NCI-H2081 treated with DMSO at 0.1 percent for 48 hours (cell line): Measurements from ENCODE around the gene CRISPLD2.

ENCODE experiments used
- DNase-seq: peaks from one replicate; lab custom pipeline; 2025; lab: John Stamatoyannopoulos, UW

The CRISPLD2 gene

DNA sequence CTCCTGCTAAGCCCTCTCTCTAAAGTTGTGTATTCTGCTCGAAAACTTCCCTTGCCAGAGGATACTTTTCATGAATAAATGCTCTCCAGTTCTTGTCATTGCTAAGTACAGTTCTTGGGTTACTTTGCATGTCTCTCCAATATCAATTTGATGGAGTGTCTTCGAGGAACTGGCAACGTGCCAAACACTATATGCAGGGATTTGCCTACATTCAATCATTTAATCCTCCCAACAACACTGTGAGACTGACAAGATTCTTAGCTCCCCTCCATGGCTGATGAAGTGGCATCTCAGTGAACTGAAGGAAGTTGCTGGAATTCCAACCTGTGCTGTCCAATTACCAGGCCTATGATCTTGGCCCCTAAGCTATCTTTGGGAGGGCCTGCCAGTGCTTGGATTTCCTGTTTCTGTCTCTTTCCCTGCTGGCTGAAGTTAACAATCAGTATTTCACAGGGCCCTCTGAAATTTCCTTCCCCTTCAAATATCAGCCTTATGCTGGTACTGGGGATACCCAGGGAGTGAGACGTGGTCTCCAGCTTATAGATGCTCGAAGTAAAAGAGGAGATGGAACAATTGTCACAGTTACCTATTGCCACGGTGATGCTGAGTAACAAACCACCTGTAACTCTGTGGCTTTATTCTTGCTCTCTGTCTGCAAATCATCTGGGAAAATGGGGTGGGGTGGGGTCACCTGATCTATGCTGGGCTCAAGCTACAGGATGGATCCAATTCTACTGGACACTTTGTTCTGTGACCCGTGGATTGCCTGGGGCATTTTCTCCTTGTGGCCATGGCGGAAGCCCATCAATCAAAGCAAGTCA lies 19.4 kb upstream of the CRISPLD2 start:
- no peak for DNase-seq

DNA sequence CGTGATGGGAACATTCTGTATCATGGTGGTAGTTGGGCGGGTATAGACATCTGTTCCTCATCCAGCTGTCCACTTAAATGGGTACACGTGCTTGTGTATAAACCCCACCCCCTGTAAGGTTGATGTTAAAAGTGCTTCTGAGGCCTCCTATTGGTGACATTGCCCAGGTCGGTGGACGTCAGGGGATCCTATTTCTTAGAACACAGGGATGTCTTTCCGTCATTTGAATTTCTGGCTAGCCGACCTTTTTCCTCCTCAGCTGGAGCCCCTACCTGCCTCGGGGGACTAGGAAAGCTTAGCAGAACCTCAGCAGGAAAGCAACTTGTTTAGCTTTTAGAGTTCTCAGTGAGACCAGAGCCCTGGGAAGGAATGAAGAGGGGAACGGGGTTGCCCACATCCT lies 16.6 kb upstream of the CRISPLD2 start:
- DNase-seq: no peak

DNA sequence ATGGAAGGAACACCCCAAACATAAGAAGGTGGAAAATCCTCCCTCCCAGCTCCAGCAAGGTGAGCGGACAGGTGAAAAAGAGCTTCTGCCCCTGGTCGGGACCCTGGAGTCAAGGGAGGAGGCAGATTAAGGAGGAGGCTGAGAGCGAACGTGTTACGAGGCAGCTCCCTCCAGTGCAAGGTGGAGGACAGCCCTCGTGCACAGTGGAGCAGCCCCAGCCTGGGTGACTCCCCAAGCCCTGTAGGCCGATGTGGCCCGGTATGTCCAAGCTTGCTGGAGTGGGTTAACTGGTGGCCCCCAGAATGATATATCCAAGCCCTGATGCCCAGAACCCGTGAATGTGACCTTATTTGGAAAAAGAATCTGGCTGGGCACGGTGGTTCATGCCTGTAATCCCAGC lies 15.5 kb upstream of the CRISPLD2 start:
- no peak for DNase-seq

DNA sequence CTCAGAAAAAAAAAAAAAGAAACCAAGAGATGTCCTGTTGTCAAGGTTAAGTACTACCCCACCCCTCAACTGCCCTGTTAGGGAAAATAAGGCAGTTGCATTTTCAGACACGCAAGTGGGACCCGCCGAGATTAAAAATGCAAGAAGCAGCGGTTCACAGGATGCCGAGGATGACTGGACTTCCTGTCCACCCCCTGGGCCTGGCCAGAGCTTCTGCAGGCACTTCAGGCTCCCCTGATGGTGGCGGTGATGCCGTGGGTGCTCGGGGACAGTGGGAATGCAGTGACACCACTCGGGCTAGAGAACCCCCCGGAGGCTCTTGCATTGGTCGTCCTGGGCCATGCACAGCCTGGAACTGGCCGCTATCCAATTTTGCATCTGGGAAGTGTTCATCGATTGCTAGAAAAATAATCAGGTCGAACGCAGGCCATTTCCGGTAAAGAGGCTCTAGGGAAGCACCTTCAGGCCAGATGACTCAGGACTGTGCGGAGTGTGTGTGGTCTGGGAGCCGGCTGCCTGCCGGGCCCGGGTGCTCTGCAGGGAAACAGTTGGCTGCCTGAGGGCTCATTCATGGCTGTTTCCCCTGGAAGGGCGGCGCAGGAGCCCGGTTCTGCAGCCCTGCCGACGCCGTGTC lies 13.4 kb upstream of the CRISPLD2 start:
- DNase-seq: no peak

DNA sequence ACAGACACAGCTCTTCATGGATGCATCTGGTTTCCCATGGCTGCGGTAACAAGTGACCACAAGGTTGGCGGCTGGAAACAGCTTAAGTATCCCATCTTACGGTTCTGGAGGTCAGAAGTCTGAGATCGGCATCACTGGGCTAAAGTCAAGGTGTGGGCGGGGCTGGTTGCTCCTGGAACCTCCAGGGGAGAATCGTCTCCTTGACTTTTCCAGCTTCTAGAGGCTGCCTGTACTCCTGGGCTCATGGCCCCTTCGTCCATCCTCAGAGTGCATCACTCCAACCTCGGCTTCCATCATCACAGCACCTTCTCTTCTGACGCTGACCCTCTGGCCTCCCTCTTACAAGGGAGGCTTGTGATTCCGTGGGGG lies 12.9 kb upstream of the CRISPLD2 start:
- no peak for DNase-seq

DNA sequence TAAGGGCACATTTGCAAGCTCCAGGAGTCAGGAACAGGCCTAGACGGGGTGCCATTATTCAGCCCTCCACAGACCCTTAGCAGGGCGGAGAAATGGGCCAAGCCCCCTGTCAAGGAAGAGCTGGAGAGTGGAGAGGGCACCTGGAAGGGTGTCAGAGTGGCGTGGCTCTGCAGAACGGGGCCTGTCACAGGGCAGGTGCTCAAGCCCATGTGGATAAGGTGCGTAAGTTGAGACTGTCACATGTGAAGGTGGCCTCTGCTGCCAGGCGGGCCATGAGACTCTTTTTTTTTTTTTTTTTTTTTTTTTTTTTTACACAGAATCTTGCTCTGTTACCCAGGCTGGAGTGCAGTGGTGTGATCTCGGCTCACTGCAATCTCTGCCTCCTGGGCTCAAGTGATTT lies 12.0 kb upstream of the CRISPLD2 start:
- no peak for DNase-seq

DNA sequence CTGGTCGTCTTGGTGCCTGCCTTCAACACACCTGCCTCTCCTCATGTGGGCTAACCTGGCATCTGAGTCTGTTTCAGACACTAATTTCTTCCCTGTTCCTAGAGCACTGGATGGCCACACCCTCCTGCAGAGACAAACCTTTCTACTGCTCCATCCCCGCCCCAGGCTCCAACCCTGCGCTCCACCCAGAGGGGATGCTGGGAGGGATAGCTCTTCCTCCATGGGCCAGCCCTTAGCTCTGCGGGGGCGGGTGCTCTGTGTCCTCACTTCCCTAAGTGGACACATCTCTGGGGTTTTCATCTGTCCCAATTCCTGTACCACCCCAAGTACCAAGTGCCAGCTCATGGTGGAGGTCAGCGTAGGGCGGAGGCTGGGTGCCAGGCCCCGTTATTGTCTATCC lies 11.0 kb upstream of the CRISPLD2 start:
- no peak for DNase-seq

DNA sequence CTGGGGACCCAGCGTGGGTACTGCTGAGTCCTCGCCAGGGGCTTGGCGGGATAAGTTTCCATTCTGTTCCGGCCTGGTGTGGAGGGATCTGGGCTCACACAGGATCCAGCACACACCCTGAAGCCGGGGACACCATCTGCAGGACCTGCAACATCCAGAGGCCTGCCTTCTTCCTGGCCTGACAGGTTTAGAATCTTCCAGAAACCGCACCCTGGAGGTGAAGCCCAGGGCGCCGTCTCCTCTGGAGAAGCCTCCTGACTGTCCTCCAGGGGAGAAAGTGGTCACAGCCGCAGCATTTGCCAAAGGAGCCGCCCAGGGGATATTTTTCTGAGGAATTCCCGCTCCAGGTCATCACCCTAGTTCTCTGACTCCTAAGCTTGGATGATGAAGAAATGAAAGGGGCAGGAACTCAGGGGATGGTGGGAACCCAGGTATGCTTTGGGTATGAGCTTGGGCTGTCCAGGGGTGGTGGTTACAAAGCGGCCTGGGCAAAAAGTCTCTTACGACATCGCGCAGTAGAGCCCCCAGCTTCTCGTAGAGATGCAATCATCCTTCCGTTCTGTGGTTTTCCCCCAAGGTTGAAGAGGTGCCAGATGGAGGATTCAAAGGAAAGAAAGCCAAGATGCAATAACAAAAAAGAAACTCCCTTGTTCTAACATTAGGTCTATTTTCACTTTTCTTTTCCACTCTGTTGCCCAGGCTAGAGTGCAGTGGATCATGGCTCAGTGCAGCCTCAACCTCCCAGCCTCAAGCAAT lies 9.1 kb upstream of the CRISPLD2 start:
- no peak for DNase-seq

DNA sequence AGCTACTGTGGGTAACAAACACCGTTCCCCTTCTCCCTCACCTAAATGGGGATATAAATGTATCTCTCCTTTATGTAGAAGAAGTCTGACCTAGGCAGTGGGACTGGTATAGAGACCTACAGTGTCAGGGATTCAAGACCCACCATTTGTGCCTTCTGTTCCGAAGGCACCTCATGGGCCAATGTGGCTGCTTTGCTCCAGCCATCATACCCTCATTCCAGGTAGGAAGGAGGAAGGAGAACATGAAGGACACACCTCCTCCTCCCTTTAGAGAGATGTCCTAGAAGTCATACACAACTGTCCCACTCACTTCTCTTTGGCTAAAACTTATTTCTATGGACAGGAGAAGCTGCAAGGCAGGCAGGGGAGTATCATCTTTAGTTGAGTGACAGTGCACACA lies 8.3 kb upstream of the CRISPLD2 start:
- DNase-seq: no peak

DNA sequence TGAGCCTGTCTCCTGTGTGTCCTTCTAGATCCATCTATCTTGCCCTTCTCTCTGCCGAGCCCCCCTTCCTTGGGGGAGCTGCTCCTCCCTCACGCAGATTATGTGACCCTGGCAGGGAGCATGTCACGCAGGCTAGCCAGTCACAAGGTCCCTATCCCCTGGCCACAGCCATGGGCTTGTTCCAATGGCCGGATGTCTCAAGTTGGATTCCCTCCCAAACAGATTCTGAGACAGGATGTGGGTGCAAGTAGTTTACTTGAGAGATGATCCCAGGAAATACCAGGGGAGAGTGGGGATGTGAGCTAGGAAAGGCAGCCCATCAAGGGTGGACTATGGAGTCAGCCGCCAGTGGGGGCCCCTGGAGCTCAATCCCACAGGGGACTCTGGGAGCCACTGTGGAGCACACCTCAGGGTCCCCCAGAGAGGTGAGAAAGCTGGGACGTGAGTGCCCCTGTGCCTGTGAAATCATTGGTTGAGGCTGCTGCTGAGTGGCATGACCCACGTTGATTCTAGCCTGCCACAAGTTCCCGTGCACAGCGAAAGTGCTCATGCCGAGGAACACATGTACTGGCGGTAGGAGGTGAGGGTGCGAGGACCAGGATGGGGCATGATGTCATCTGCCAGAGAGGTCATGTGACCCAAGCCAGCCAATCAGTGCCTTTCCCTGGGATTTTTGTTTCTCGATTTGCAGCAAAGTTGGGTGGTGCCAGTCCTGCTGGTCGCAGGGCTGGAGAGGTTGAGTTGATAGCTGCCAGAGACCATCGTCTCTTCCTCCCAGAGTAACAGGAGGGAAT lies 6.4 kb upstream of the CRISPLD2 start:
- no peak for DNase-seq

DNA sequence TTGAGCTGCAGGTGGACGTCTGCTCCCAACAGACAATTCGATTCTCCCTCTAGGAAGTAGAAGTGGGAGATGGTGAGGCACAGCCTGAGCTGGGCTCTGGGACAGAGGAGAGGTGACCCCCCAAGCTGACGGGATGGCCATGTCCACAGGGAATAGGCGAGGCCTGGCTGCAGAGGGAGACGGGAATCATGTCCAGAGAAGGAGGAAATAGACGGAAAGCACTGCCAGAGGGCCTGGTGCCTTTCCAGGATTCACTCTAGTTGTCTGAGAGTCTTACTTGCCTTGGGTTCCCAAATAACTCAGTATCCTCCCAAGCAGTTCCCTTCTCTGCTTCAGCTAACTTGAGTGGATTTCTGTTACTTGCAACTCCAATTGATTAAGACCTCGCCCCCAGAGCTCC lies 4.3 kb upstream of the CRISPLD2 start:
- no peak for DNase-seq

DNA sequence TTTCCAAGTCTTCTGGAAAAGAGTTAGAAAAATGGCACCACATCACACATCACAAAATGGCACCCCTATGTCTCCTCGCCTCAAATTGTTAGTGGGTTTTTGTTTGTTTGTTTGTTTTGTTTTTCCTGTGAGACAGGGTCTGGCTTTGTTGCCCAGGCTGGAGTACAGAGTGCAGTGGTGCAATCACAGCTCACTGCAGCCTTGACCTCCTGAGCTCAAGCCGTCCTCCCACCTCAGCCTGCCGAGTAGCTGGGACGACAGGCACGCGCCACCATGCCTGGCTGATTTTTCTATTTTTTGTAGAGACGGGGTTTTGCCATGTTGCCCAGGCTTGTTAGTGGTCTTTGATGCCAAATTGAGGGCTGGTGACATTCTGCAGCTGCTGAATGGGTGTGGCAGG lies 3.8 kb upstream of the CRISPLD2 start:
- DNase-seq: no peak

DNA sequence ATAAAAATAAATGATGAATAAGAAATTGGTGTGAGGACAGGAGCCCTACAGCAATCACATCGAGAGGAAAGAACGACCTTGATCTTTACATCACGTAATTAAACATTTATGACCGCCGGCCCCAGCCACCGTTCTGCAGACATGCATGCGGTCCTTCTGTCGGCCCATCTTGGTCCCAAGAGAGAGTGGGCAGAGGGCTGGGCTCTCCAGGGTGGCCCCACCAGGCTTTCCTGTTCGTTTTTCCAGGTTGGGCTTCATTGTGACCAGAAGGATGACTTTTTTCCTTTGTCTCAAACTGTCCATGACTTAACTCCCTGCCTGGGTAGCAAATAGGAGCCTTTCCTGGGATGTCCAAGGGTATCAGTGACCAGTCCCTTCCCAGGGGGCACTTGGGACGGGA lies 3.3 kb upstream of the CRISPLD2 start:
- no peak for DNase-seq

DNA sequence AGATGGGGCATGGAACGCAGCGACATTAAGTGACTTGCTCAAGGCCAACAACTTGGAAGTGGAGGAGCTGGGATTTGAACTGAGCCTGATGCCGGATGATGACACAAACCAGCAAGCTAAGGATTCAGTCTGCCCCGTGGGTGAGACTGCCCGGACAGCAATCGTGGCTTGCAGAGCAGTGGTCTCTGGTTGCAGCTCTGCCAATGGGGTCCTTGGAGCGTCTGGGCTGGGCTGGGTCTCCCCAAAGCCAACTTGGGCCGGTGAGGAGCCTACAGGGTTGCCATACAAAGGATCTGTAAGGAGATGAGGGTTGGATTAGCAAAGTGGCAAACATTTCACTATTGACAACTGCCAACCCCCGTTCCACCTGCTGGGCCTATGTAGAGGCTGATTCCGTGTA lies 2.6 kb upstream of the CRISPLD2 start:
- DNase-seq: no peak

DNA sequence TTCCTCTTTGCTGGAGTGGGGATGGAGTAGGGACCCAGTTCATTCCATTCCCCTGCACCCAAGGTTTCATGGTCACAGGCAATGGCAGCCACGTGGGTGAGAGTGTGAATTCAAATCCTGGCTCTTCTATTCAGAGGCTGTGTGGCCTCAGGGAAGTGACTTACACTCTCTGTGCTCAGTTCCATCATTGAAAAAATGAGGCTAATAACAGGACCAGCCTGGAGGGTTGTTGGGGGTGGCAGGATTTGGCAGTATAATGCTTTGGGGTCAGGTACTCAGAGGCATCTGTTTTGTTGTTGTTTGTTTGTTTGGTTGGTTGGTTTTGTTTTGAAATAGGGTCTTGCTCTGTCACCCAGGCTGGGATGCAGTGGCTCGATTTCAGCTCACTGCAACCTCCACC lies 2.2 kb upstream of the CRISPLD2 start:
- no peak for DNase-seq

DNA sequence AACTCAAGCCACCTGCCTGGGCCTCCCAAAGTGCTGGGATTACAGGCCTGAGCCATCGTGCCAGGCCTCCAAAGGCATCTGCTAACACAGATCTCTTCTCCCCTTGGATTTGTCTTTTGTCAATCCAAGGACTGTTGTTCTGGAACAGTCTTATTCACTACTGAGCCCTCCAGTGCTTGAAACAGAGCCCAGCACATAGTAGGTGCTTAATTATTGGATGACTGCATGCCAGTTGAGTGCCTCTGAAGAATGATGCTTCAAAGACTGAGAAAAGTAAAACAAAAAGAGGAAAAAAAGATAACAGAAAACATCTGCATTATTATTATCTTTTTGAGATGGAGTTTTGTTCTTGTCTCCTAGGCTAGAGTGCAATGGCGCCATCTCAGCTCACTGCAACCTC lies 1.7 kb upstream of the CRISPLD2 start:
- no peak for DNase-seq

DNA sequence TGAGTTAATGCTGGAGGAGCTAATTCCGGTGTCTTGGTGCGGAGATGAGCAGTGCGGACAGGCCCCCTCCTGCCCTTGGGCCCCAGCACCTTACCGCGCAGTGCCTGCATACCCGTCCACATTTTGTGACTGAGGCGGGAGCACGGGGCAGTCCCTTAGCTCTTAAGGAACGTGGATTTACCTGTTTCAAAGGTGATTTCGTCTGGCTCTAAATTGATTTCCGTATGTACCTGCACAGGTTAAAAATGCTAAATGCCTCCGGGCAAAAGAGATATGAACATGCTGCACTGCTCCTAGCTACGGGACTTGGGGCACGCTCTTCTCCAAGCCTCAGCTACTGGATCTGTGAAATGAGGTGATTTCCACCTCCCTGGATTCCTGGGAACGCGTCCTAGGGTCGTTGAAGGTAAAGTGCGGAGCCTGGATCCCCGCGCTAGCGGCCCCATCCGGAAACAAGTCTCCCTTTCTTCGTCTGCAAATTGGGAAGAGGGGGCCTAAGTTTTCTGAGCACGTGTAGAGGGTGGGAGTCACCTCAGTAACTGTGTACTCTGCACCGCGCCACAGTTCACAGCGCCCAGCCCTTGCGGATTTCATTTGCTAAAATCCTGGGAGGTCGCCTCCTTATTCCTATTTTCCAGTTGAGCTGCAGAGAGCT lies 669 bp upstream of the CRISPLD2 start:
- DNase-seq: no peak

DNA sequence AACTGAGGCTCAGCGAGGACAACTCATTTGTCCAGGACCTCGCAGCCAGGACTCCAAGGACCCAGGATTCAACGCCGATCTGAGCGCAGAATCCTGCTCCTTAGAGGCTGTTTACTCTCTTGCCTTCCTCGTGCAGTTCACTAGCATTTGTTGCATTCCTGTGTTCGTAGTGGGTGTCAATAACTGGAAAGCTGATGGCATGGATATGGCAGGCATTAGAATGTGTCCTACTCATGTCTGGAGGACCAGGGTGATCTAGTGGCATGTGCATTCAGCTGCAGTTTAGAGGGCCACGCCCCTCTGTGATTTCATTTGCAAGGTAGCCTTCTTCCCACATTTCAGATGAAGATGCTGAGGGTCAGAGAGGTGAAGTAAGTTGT lies 510 bp downstream of the CRISPLD2 start:
- no peak for DNase-seq

DNA sequence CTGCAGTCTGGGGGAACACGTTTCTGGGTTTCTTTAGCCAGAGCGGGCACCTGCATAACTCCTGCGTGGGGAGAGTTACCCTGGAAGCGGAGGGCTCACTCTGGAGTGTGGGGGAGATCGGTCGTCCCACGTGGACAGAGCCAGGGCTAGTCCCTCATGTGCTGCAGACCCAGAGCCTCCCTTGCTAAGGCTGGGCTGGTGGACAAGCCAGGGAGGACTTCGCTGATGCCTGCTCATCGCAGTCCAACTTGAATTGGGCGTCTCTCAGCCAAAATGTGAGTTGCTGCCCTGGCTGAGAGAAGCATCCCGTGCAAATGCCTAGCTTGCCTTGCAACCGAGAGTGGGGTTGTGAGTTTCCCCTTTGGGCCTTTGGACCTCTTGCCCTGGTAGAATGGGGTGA lies 986 bp downstream of the CRISPLD2 start:
- DNase-seq: no peak

DNA sequence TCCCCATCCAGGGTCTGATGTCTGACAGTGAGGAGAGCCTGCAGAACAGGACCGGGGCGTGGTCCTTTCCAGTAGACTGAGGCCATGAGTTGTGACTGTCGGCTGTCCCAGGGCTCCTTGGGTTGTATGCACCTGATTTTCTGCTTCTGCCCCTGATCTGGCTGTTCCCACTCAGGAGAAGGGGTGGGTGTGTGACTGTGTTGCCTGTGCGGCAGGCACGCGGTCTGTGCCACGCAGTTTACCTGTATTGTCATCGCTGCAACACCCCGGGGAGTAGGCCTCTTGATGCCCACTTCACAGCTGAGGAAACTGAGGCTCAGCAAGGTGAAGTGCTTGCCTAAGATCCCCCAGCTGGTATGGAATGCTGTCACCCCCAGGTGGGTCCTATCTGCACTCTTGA lies 1.4 kb downstream of the CRISPLD2 start:
- no peak for DNase-seq

DNA sequence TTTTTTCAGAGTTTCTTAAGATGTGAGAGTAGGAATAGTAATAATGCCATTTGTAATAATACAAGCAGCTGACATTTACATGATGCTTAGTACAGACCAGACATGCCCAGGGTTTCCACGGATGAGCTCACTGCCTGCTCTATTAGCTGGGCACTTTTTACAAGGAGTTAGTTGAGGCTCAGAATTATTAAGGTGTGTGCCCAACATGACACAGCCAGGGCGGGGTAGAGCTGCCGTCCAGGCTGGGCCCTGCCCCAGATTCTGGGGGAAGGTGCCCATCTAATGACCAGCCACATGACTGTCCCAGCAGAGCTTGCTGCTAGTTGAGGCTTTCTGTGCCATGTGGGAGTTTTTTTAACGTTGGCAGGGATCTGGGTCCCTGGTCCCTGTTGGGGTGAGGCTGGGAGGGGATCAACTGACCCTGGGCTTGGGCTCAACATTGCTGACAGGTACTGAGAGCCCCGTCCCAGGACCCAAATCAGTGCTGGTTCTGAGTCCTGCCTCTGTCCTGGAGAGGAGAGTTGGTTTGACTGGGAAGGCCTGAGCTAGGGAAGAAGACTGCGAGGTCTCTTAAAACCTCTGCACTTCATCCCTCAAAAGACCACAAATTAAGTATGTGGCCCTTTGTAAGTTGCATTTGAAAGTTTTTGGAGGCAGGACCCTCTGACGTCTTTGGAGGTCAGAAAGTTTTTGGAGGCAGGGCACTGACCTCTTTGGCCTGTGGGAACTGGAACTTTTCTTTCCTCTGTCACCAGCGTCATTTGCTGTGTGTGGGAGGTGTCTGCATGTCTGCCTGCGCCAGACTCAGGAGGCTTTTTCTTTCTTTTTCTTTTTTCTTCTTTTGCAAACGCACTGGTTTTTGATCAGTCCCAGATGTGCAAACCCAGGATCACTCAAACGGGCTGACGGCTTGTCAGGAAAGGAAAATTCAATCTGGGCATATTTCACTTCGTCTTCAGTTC lies 2.2 kb downstream of the CRISPLD2 start:
- DNase-seq: no peak
